ENCODE data around the gene SLC26A8.

DNA sequence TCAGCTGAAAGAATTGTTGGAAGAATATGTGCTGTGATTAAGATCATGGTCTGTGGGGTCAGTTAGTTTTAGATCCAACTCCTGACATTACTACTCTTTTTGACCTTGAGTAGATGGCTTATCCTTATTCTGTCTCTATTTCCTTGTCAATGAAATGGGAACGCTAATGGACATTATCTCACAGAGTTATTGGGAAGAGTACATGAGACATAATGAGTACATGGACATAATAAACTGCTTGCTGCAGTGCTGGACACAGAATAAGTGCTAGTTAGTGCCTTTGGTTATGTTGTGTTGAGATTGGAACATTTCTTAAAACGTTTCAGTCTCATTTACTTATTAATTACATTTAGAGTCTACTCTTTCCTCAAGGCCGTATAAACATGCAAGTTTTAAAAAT lies 45.8 kb upstream of the SLC26A8 start:
- TF ChIP-seq, protein P1, sequence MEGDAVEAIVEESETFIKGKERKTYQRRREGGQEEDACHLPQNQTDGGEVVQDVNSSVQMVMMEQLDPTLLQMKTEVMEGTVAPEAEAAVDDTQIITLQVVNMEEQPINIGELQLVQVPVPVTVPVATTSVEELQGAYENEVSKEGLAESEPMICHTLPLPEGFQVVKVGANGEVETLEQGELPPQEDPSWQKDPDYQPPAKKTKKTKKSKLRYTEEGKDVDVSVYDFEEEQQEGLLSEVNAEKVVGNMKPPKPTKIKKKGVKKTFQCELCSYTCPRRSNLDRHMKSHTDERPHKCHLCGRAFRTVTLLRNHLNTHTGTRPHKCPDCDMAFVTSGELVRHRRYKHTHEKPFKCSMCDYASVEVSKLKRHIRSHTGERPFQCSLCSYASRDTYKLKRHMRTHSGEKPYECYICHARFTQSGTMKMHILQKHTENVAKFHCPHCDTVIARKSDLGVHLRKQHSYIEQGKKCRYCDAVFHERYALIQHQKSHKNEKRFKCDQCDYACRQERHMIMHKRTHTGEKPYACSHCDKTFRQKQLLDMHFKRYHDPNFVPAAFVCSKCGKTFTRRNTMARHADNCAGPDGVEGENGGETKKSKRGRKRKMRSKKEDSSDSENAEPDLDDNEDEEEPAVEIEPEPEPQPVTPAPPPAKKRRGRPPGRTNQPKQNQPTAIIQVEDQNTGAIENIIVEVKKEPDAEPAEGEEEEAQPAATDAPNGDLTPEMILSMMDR (IDR thresholded peaks at IDR 0.05; ENCODE audit: low read depth, low read length, missing input control): no peak
- TF ChIP-seq, protein P2, sequence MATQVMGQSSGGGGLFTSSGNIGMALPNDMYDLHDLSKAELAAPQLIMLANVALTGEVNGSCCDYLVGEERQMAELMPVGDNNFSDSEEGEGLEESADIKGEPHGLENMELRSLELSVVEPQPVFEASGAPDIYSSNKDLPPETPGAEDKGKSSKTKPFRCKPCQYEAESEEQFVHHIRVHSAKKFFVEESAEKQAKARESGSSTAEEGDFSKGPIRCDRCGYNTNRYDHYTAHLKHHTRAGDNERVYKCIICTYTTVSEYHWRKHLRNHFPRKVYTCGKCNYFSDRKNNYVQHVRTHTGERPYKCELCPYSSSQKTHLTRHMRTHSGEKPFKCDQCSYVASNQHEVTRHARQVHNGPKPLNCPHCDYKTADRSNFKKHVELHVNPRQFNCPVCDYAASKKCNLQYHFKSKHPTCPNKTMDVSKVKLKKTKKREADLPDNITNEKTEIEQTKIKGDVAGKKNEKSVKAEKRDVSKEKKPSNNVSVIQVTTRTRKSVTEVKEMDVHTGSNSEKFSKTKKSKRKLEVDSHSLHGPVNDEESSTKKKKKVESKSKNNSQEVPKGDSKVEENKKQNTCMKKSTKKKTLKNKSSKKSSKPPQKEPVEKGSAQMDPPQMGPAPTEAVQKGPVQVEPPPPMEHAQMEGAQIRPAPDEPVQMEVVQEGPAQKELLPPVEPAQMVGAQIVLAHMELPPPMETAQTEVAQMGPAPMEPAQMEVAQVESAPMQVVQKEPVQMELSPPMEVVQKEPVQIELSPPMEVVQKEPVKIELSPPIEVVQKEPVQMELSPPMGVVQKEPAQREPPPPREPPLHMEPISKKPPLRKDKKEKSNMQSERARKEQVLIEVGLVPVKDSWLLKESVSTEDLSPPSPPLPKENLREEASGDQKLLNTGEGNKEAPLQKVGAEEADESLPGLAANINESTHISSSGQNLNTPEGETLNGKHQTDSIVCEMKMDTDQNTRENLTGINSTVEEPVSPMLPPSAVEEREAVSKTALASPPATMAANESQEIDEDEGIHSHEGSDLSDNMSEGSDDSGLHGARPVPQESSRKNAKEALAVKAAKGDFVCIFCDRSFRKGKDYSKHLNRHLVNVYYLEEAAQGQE (IDR thresholded peaks at IDR 0.05): no peak
- TF ChIP-seq JUND (IDR thresholded peaks at IDR 0.05) (no peak), SP1 (IDR thresholded peaks at IDR 0.05) (no peak), RAD21 (IDR thresholded peaks at IDR 0.05) (no peak), EGR1 (IDR thresholded peaks at IDR 0.05; ENCODE audit: low read depth in 2 of 2) (no peak)
- TF ChIP-seq, protein P3, sequence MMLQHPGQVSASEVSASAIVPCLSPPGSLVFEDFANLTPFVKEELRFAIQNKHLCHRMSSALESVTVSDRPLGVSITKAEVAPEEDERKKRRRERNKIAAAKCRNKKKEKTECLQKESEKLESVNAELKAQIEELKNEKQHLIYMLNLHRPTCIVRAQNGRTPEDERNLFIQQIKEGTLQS (IDR thresholded peaks at IDR 0.05): no peak

All from liver (tissue), 3 donors.